ENCODE measurements around the gene SPACDR. TPM values are rescaled to one million over a fixed set of nuclear protein-coding genes. Genes with fewer than 3 reads are reported as not detected.
"Not testable (repeated sequence)": the region's sequence is repeated elsewhere in the genome, so short reads cannot be mapped to it uniquely, and the experiment has no call there.

Gene SPACDR
- total and polyA plus RNA-seq, 9 of the 15 experiments (the other 6 are each of a cell fraction or from before 2014, with no cell fraction given), result 0.07 to 0.55 (median 0.14) TPM; not detected in 1

GRCh38 chr7:100438731-100439130, 25.3 kb downstream of the SPACDR start:
- H3K4me3 ChIP-seq; H3K9ac ChIP-seq (ENCODE audit: insufficient read depth in 1 of 2, low read depth in 2 of 2, low read length in 2 of 2); H3K4me2 ChIP-seq (ENCODE audit: insufficient read depth, low read length); CTCF ChIA-PET (ENCODE audit: low intra/inter-chr PET ratio); H3K27me3 ChIP-seq (ENCODE audit: control insufficient read depth in 2 of 2, insufficient read depth in 2 of 2, low read length in 2 of 2); FAIRE-seq; H3K9me1 ChIP-seq (ENCODE audit: control insufficient read depth, insufficient read depth, low read length); H3K9me3 ChIP-seq (replicated peaks; ENCODE audit: control insufficient read depth, insufficient read depth, low read depth, low read length); ATAC-seq; in situ Hi-C loops (cut with MboI); intact Hi-C loops (cut with micrococcal nuclease); BruUV-seq (replicated peaks); DNase-seq (ENCODE audit: extremely low read depth in 1 of 4, low spot score in 3 of 4); H4K20me1 ChIP-seq (replicated peaks; ENCODE audit: control insufficient read depth, insufficient read depth, low read length): not testable (repeated sequence)
- peaks cover 33 to 68% of the 10 kb centered on the region in 2 experiments for H3K4me1 ChIP-seq (replicated peaks in 1 of 2; ENCODE audit: control insufficient read depth in 2 of 2, insufficient read depth in 2 of 2, low read length in 2 of 2)
- peaks cover 18% of the 10 kb centered on the region for H3K36me3 ChIP-seq (ENCODE audit: control insufficient read depth, insufficient read depth, low read length)
- TF ChIP-seq BCOR (IDR thresholded peaks at IDR 0.05), result peak; percentile 43; the same call in 1 of the 2 replicates
- TF ChIP-seq, protein P1, sequence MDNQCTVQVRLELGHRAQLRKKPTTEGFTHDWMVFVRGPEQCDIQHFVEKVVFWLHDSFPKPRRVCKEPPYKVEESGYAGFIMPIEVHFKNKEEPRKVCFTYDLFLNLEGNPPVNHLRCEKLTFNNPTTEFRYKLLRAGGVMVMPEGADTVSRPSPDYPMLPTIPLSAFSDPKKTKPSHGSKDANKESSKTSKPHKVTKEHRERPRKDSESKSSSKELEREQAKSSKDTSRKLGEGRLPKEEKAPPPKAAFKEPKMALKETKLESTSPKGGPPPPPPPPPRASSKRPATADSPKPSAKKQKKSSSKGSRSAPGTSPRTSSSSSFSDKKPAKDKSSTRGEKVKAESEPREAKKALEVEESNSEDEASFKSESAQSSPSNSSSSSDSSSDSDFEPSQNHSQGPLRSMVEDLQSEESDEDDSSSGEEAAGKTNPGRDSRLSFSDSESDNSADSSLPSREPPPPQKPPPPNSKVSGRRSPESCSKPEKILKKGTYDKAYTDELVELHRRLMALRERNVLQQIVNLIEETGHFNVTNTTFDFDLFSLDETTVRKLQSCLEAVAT (IDR thresholded peaks at IDR 0.05), result peak in 1 of 2 experiments; percentile 70; a peak in 1 of 4 replicates
- H3K27ac ChIP-seq (ENCODE audit: extremely low read depth, low read depth, low read length), result peak overlapping the region; percentile 83; the same call in 1 of the 3 replicates
- POLR2A ChIA-PET, result interaction anchor here (1.1 to 4.3 kb wide), 2 partner anchors 10 to 11 kb away, joined by 5 to 44 read pairs; partner anchors contain the start of genes MEPCE and ZCWPW1
- H2AFZ ChIP-seq (ENCODE audit: low read depth, low read length), result peak overlapping the region; percentile 96; the same call in 1 of the 2 replicates
- H3K79me2 ChIP-seq (ENCODE audit: control insufficient read depth, insufficient read depth, low read length), result peaks cover 28% of the 10 kb centered on the region
- WGBS (ENCODE audit: insufficient coverage, low coverage, missing lambda C conversion rate), result 83% methylated on average over 8 of the region's 8 CpGs

GRCh38 chr7:100438172-100438571, 25.9 kb downstream of the SPACDR start:
- H3K79me2 ChIP-seq (ENCODE audit: control insufficient read depth, insufficient read depth, low read length), result peaks cover 34% of the 10 kb centered on the region
- TF ChIP-seq KHSRP (IDR thresholded peaks at IDR 0.05) (no peak), MEIS2 (IDR thresholded peaks at IDR 0.05; ENCODE audit: partially characterized antibody) (peak; percentile 40), ZBTB17 (CRISPR knock-in tag; IDR thresholded peaks at IDR 0.05) (no peak), SOX6 (IDR thresholded peaks at IDR 0.05) (peak; percentile 72), ELF1 (tag; IDR thresholded peaks at IDR 0.05) (peak; percentile 59), ZNF280B (CRISPR knock-in tag; IDR thresholded peaks at IDR 0.05) (no peak)
- BruUV-seq (replicated peaks), result no TSS peak
- H3K9ac ChIP-seq (ENCODE audit: insufficient read depth in 1 of 2, low read depth in 2 of 2, low read length in 2 of 2), result peak overlapping the region in 1 of 2 experiments; percentile 72; a peak in 1 of 4 replicates
- ATAC-seq (no peak), DNase-seq (ENCODE audit: extremely low read depth in 1 of 4, low spot score in 3 of 4) (no peak), FAIRE-seq (no peak)
- H3K36me3 ChIP-seq (ENCODE audit: control insufficient read depth, insufficient read depth, low read length), result peaks cover 23% of the 10 kb centered on the region
- in situ Hi-C loops (cut with MboI), result no loop called here
- no peaks in the 10 kb centered on the region for H3K9me1 ChIP-seq (ENCODE audit: control insufficient read depth, insufficient read depth, low read length)
- no peaks in the 10 kb centered on the region for H3K27me3 ChIP-seq (ENCODE audit: control insufficient read depth in 2 of 2, insufficient read depth in 2 of 2, low read length in 2 of 2)
- peaks cover 35 to 68% of the 10 kb centered on the region in 2 experiments for H3K4me1 ChIP-seq (replicated peaks in 1 of 2; ENCODE audit: control insufficient read depth in 2 of 2, insufficient read depth in 2 of 2, low read length in 2 of 2)
- ChIA-PET CTCF (ENCODE audit: low intra/inter-chr PET ratio) (interaction anchor here (0.6 kb wide), 1 partner anchor 678 kb away, joined by 8 read pairs; no protein-coding TSS in a partner anchor), POLR2A (interaction anchor here (0.6 to 4.3 kb wide), 3 partner anchors 9 to 312 kb away, joined by 3 to 44 read pairs (median 4); partner anchors contain the start of genes MBLAC1, MEPCE and ZCWPW1)
- H3K27ac ChIP-seq (ENCODE audit: extremely low read depth, low read depth, low read length), result peak overlapping the region; percentile 96; the same call in 2 of the 3 replicates
- WGBS (ENCODE audit: insufficient coverage, low coverage, missing lambda C conversion rate), result 33% methylated on average over 2 of the region's 2 CpGs
- H3K9me3 ChIP-seq (replicated peaks; ENCODE audit: control insufficient read depth, insufficient read depth, low read depth, low read length), result no peaks in the 10 kb centered on the region
- H3K4me3 ChIP-seq, result no peak overlapping the region
- H2AFZ ChIP-seq (ENCODE audit: low read depth, low read length), result peak overlapping the region; percentile 61
- 0 out of 2 replicates have a peak, but pooled peaks cover 7% of the 10 kb centered on the region for H4K20me1 ChIP-seq (replicated peaks; ENCODE audit: control insufficient read depth, insufficient read depth, low read length)
- intact Hi-C loops (cut with micrococcal nuclease), result no loop called here
- no peak overlapping the region for H3K4me2 ChIP-seq (ENCODE audit: insufficient read depth, low read length)

Data from K562 (cell line).